Heart left ventricle (tissue), 16 donors: ENCODE measurements around the gene SPEM2. TPM values are rescaled to one million over a fixed set of nuclear protein-coding genes. Genes with fewer than 3 reads are reported as not detected.

Experiments used
- ATAC-seq, 4 donors: fragments of 200-7000 bp; cut with Tn5 transposase; one replicate each; pipeline ENCODE4 v1.9.1; 2020 to 2022; ENCODE audit warnings: moderate library complexity in 4 of 4, mild to moderate bottlenecking in 3 of 4, moderate number of reproducible peaks in 1 of 4
- DNase-seq, 5 donors: peaks; one replicate each; pipeline ENCODE4 v3.0.0-alpha.2; 2020
- H3K27ac ChIP-seq, 12 donors: fragments of 200-600 bp; sonication (generic) in 4 of 12; one replicate each; pipeline versions ENCODE4 v1.5.0 to v1.8.0; 2016 to 2022; ENCODE audit warnings: mild to moderate bottlenecking in 2 of 12
- H3K27me3 ChIP-seq, 9 donors: fragments of 200-600 bp; sonication (generic) in 2 of 9; one replicate each; pipeline versions ENCODE4 v1.5.1 to v1.8.0; 2016 to 2022; ENCODE audit warnings: mild to moderate bottlenecking in 3 of 9
- H3K36me3 ChIP-seq, 9 donors: fragments of 200-600 bp; sonication (generic) in 2 of 9; one replicate each; pipeline versions ENCODE4 v1.5.0 to v1.8.0; 2018 to 2022; ENCODE audit warnings: mild to moderate bottlenecking in 2 of 9
- H3K4me1 ChIP-seq, 12 donors: fragments of 200-600 bp; sonication (generic) in 4 of 12; one replicate each; pipeline versions ENCODE4 v1.5.0 to v1.8.0; 2016 to 2022; ENCODE audit warnings: mild to moderate bottlenecking in 3 of 12
- H3K4me3 ChIP-seq, 12 donors: fragments of 200-600 bp; sonication (generic) in 4 of 12; one replicate each; pipeline versions ENCODE4 v1.5.0 to v1.8.0; 2017 to 2022; ENCODE audit warnings: mild to moderate bottlenecking in 9 of 12, moderate library complexity in 4 of 12
- H3K9me3 ChIP-seq, 12 donors: fragments of 200-600 bp; sonication (generic) in 4 of 12; one replicate each; pipeline versions ENCODE4 v1.5.0 to v1.8.0; 2016 to 2022; ENCODE audit warnings: mild to moderate bottlenecking in 1 of 12
- CTCF ChIP-seq, 12 donors: fragments of 200-600 bp; sonication (generic) in 4 of 12; IDR thresholded peaks; one replicate each; pipeline versions ENCODE4 v1.5.0 to v1.8.0; 2018 to 2022; ENCODE audit warnings: antibody characterized with exemption in 12 of 12, mild to moderate bottlenecking in 5 of 12
- POLR2A ChIP-seq, 2 donors: fragments of 450-650 bp; IDR thresholded peaks; one replicate each; pipeline ENCODE4 v1.6.1; 2017; ENCODE audit warnings: antibody characterized with exemption in 2 of 2, mild to moderate bottlenecking in 2 of 2, moderate library complexity in 2 of 2
- WGBS, 4 donors: extraction: QIAGEN DNeasy Blood & Tissue Kit in 2 of 4; methylation state at CpG; one replicate each; pipeline versions ENCODE4 v1.1.5 to v1.1.7; 2013 to 2018; 5-methylcytosine and 5-hydroxymethylcytosine counted together
- intact Hi-C, 10 donors: fragments of 100-400 bp; cut with DNase I; formaldehyde crosslinking; loops; one replicate each; pipeline versions ENCODE4 v1.11.1 to v1.14.2; 2022
- polyA plus RNA-seq, 2 donors: library from polyadenylated mRNA; stranded (reverse); fragments of 200-250 nt; gene quantifications; one replicate each; pipeline ENCODE4 v1.2.3, GENCODE V29; 2013
- total RNA-seq, 9 donors: library from RNA; depleted of rRNA in 2 of 9; stranded (reverse); fragments of >200 nt in 2 of 9; fragmentation: NEBNext Ultra II Directional in 3 of 9; extraction: Animal tissue kit (Norgen Biotek cat#: 25700) in 3 of 9; gene quantifications; one replicate each; pipeline versions ENCODE4 v1.1.0 to v1.2.4, GENCODE V29; 2016 to 2023
- donor health status: ischemic (EF 13 %, LVEDD 7.1; RV severe dilation, severe dysfunction).
- donor health status: healthy with polysubstance abuse.
- donor health status: DM: no; HTN: yes; CAD: no.
- donor health status: DM: no; HTN: no; CAD: no.
- donor health status: ischemic (EF 25% LVEDD 6.9; RV normal size, moderate dysfunction).
- donor health status: ischemic (EF 25% LVEDD 5.7; RV mildly dilated, moderate dysfunction).
- donor health status: healthy.
- donor health status: DM: yes; HTN: yes; CAD: no.
- donor health status: ischemic (EF 35%, LVEDD 5.7; RV mildly dilated, moderate dysfunction).
- donor health status: nonischemic (EF 11% LVEDD 7.7; RV severe dilation, severe dysfunction).
- donor health status: DM: yes; HTN: yes; CAD: no.
- donor health status: PGD.
- donor health status: ischemic (EF 29% LVEDD 5.4; RV normal size, mild dysfunction).
- donor health status: nonischemic (EF 23%, LVEDD 6.1; RV moderate dilation, normal function).

Gene SPEM2
- total and polyA plus RNA-seq, 11 donors = not detected

GRCh38 chr17:7464081-7464480 lies 38.7 kb downstream of the SPEM2 start:
- Histone ChIP-seq H3K36me3 (peaks cover 0 to 52% (median 39%) of the 10 kb centered on the region in 9 donors), H3K27ac (no peak overlapping the region), H3K27me3 (no peaks in the 10 kb centered on the region), H3K9me3 (no peaks in the 10 kb centered on the region), H3K4me1 (peaks cover 5 to 35% (median 24%) of the 10 kb centered on the region in 12 donors), H3K4me3 (no peak overlapping the region)
- TF ChIP-seq CTCF (IDR thresholded peaks at IDR 0.05) = no peak
- no peak for TF ChIP-seq POLR2A (IDR thresholded peaks at IDR 0.05)
- 90 to 96% (median 93%) methylated on average over 6 to 9 of the region's 9 CpGs for WGBS, 4 donors
- DNase-seq (no peak), ATAC-seq (no peak)
- intact Hi-C loops = no loop called here

GRCh38 chr17:7465597-7466275 lies 40.3 kb downstream of the SPEM2 start:
- Histone ChIP-seq H3K27ac (peak overlapping the region; percentile 53 to 86 (median 81)), H3K36me3 (peaks cover 0 to 52% (median 39%) of the 10 kb centered on the region in 9 donors), H3K27me3 (no peaks in the 10 kb centered on the region), H3K4me1 (peaks cover 5 to 52% (median 36%) of the 10 kb centered on the region in 12 donors), H3K4me3 (no peak overlapping the region), H3K9me3 (no peaks in the 10 kb centered on the region)
- TF ChIP-seq CTCF (IDR thresholded peaks at IDR 0.05) (no peak), POLR2A (IDR thresholded peaks at IDR 0.05) (no peak)
- DNase-seq (no peak), ATAC-seq (peak in 2 of 4 donors; percentile 3 to 4)
- intact Hi-C loops = no loop called here
- WGBS, 4 donors = 90 to 92% (median 91%) methylated on average over 27 to 33 of the region's 33 CpGs

GRCh38 chr17:7466318-7466638 lies 40.9 kb downstream of the SPEM2 start:
- peaks cover 5 to 56% (median 39%) of the 10 kb centered on the region in 12 donors for H3K4me1 ChIP-seq
- H3K9me3 ChIP-seq = no peaks in the 10 kb centered on the region
- ATAC-seq (no peak), DNase-seq (no peak)
- H3K4me3 ChIP-seq = no peak overlapping the region
- peak overlapping the region; percentile 53 to 86 (median 81) for H3K27ac ChIP-seq
- WGBS, 4 donors = 78 to 83% (median 82%) methylated on average over 9 of the region's 9 CpGs
- no peaks in the 10 kb centered on the region for H3K27me3 ChIP-seq
- intact Hi-C loops = no loop called here
- H3K36me3 ChIP-seq = peaks cover 0 to 51% (median 39%) of the 10 kb centered on the region in 9 donors
- TF ChIP-seq CTCF (IDR thresholded peaks at IDR 0.05) (no peak), POLR2A (IDR thresholded peaks at IDR 0.05) (no peak)

- H3K4me3 ChIP-seq = no peak overlapping the region
- TF ChIP-seq POLR2A (IDR thresholded peaks at IDR 0.05) (no peak), CTCF (IDR thresholded peaks at IDR 0.05) (no peak)
- peak overlapping the region; percentile 69 to 86 (median 81) for H3K27ac ChIP-seq
- intact Hi-C loops = no loop called here
- H3K9me3 ChIP-seq = no peaks in the 10 kb centered on the region
- no peaks in the 10 kb centered on the region for H3K27me3 ChIP-seq
- peaks cover 0 to 49% (median 39%) of the 10 kb centered on the region in 9 donors for H3K36me3 ChIP-seq
- WGBS, 4 donors = 56 to 70% (median 61%) methylated on average over 15 to 16 of the region's 16 CpGs
- peak; percentile 76 to 90 (median 83) for DNase-seq
- ATAC-seq = peak; percentile 43 to 72 (median 56)
- peaks cover 5 to 61% (median 41%) of the 10 kb centered on the region in 12 donors for H3K4me1 ChIP-seq
These were observed 41.4 kb downstream of the SPEM2 start for GRCh38 chr17:7466639-7467341.
